CD14-positive monocyte (primary cell): ENCODE data around the gene AMPD1. TPM values are rescaled to one million over a fixed set of nuclear protein-coding genes. Genes with fewer than 3 reads are reported as not detected.

Source experiments
- DNase-seq, 3 donors: peaks; one replicate each; pipeline ENCODE4 v3.0.0-alpha.2; 2011 to 2022
- H2AFZ ChIP-seq: 2 replicates; pipeline ENCODE4 v1.6.0; 2012; ENCODE audit warnings: mild to moderate bottlenecking, low read depth, low read length, inconsistent platforms; ENCODE audit not compliant: insufficient read depth, poor library complexity, severe bottlenecking
- H3K27ac ChIP-seq, 2 donors: 1 replicate in 1 of 2; 2 replicates in 1 of 2; pipeline ENCODE4 v1.5.1; 2012 to 2013; ENCODE audit warnings: low read length in 2 of 2, control low read depth in 1 of 2, inconsistent platforms in 1 of 2, low read depth in 1 of 2, mild to moderate bottlenecking in 1 of 2
- H3K27me3 ChIP-seq, 2 donors: one replicate each; pipeline versions ENCODE4 v1.6.0 to v1.6.1; 2011 to 2013; ENCODE audit warnings: low read length in 2 of 2; ENCODE audit not compliant: control insufficient read depth in 2 of 2, insufficient read depth in 2 of 2
- H3K36me3 ChIP-seq, 2 donors: replicated peaks in 1 of 2; 1 replicate in 1 of 2; 2 replicates in 1 of 2; pipeline versions ENCODE4 v1.5.1 to v1.6.1; 2012 to 2013; ENCODE audit warnings: low read length in 2 of 2, control low read depth in 1 of 2, inconsistent platforms in 1 of 2, mild to moderate bottlenecking in 1 of 2; ENCODE audit not compliant: insufficient read depth in 2 of 2, control insufficient read depth in 1 of 2
- H3K4me1 ChIP-seq, 2 donors: 1 replicate in 1 of 2; 2 replicates in 1 of 2; pipeline versions ENCODE4 v1.5.1 to v1.6.1; 2012 to 2013; ENCODE audit warnings: low read length in 2 of 2, control low read depth in 1 of 2, inconsistent platforms in 1 of 2, mild to moderate bottlenecking in 1 of 2, moderate library complexity in 1 of 2; ENCODE audit not compliant: insufficient read depth in 2 of 2, control insufficient read depth in 1 of 2
- H3K4me2 ChIP-seq: replicated peaks from 2 replicates; pipeline ENCODE3; 2012; ENCODE audit warnings: low read length, moderate library complexity, mild to moderate bottlenecking; ENCODE audit not compliant: poor library complexity, severe bottlenecking; ENCODE audit errors: extremely low read depth
- H3K4me3 ChIP-seq, 3 experiments: fragments of 200-600 bp in 1 of 3; sonication (generic) in 1 of 3; replicated peaks in 1 of 3; 1 replicate in 2 of 3; 2 replicates in 1 of 3; pipeline ENCODE4 v1.5.1; 2011 to 2013; ENCODE audit warnings: low read length in 3 of 3, mild to moderate bottlenecking in 3 of 3, control low read depth in 2 of 3, low read depth in 2 of 3, inconsistent platforms in 1 of 3, moderate library complexity in 1 of 3
- H3K79me2 ChIP-seq: 2 replicates; pipeline ENCODE4 v1.6.0; 2012; ENCODE audit warnings: mild to moderate bottlenecking, control low read depth, inconsistent platforms, low read length, moderate library complexity; ENCODE audit not compliant: insufficient read depth
- H3K9ac ChIP-seq: 2 replicates; pipeline ENCODE4 v1.6.0; 2017; ENCODE audit warnings: low read length, mild to moderate bottlenecking; ENCODE audit not compliant: insufficient read depth, poor library complexity, severe bottlenecking
- H3K9me3 ChIP-seq, 2 donors: replicated peaks in 1 of 2; 1 replicate in 1 of 2; 2 replicates in 1 of 2; pipeline versions ENCODE4 v1.5.1 to v1.6.1; 2012 to 2013; ENCODE audit warnings: low read length in 2 of 2, control low read depth in 1 of 2; ENCODE audit not compliant: control insufficient read depth in 1 of 2, insufficient read depth in 1 of 2
- H4K20me1 ChIP-seq: 2 replicates; pipeline ENCODE4 v1.6.0; 2012; ENCODE audit warnings: mild to moderate bottlenecking, low read length, control low read depth, moderate library complexity; ENCODE audit not compliant: insufficient read depth
- H3K27ac Mint-ChIP-seq, 7 donors: one replicate each; pipeline ENCODE4 v1.8.0; 2020; ENCODE audit warnings: mild to moderate bottlenecking in 7 of 7, mixed read lengths in 7 of 7, moderate library complexity in 6 of 7, inconsistent platforms in 2 of 7
- H3K27me3 Mint-ChIP-seq, 3 donors: one replicate each; pipeline ENCODE4 v1.8.0; 2021 to 2022; ENCODE audit warnings: low read depth in 3 of 3, mild to moderate bottlenecking in 3 of 3, mixed read lengths in 3 of 3, moderate library complexity in 3 of 3, inconsistent platforms in 1 of 3
- H3K36me3 Mint-ChIP-seq, 2 donors: one replicate each; pipeline ENCODE4 v1.8.0; 2020; ENCODE audit warnings: mixed read lengths in 2 of 2, inconsistent platforms in 1 of 2, mild to moderate bottlenecking in 1 of 2
- H3K4me1 Mint-ChIP-seq: one replicate; pipeline ENCODE4 v1.8.0; 2020; ENCODE audit warnings: mild to moderate bottlenecking, mixed read lengths
- H3K4me3 Mint-ChIP-seq, 2 donors: one replicate each; pipeline ENCODE4 v1.8.0; 2020; ENCODE audit warnings: mild to moderate bottlenecking in 2 of 2, mixed read lengths in 2 of 2, moderate library complexity in 1 of 2
- H3K9me3 Mint-ChIP-seq, 7 donors: one replicate each; pipeline ENCODE4 v1.8.0; 2020 to 2022; ENCODE audit warnings: mixed read lengths in 7 of 7, mild to moderate bottlenecking in 6 of 7, moderate library complexity in 6 of 7, inconsistent platforms in 2 of 7
- WGBS: methylation state at CpG from one replicate; pipeline ENCODE4 v1.1.5; 2013; ENCODE audit warnings: missing lambda C conversion rate; ENCODE audit not compliant: insufficient coverage; 5-methylcytosine and 5-hydroxymethylcytosine counted together
- intact Hi-C, 2 donors: fragments of 100-400 bp; cut with micrococcal nuclease; formaldehyde crosslinking; loops; one replicate each; pipeline versions ENCODE4 v1.15.0 to v1.15.1; 2023
- polyA plus RNA-seq, 3 donors: library from polyadenylated mRNA; depleted of rRNA in 1 of 3; unstranded in 2 of 3; stranded (reverse) in 1 of 3; fragments of 300-500 nt in 2 of 3; fragments of >200 nt in 1 of 3; fragmentation: Illumina TruSeq in 2 of 3; gene quantifications; 1 replicate in 2 of 3; 2 replicates in 1 of 3; pipeline ENCODE4 v1.2.3, GENCODE V29; 2012 to 2021
- TF ChIP-seq, protein P1 (sequence below): fragments of 200-600 bp; IDR thresholded peaks from one replicate; pipeline ENCODE4 v1.8.0; 2022; ENCODE audit warnings: antibody characterized with exemption, mild to moderate bottlenecking

The AMPD1 gene
- polyA plus RNA-seq, 3 donors = not detected

DNA sequence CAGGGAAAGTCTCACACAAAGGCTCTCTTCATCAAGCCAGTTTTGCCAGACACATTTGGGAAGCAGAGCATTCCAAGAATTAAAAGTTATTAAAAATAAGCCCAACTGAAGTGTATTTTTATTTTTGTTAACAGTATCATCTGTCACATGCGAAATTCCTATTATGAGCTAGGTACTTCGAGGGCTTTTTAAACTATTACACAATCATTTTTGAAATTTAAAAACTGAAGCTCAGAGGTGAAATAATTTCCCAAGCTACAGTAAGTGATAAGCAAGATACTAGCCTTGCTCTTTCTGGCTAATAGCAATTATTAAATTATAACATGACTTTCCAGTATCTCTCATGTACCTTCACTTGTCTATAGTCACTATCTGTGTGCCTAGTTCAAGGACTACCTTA is 33.2 kb upstream of the AMPD1 start:
- Mint-ChIP-seq H3K4me1 (no peaks in the 10 kb centered on the region), H3K4me3 (no peak overlapping the region), H3K27me3 (no peaks in the 10 kb centered on the region), H3K9me3 (no peaks in the 10 kb centered on the region), H3K36me3 (peaks cover 90 to 98% of the 10 kb centered on the region in 2 donors), H3K27ac (no peak overlapping the region)
- Histone ChIP-seq H4K20me1 (peaks cover 66% of the 10 kb centered on the region), H3K4me1 (no peaks in the 10 kb centered on the region), H3K36me3 (peaks cover 98 to 100% of the 10 kb centered on the region in 2 donors), H3K79me2 (peaks cover 17% of the 10 kb centered on the region), H3K9ac (no peak overlapping the region), H2AFZ (no peak overlapping the region), H3K4me2 (no peak overlapping the region), H3K4me3 (no peak overlapping the region), H3K9me3 (no peaks in the 10 kb centered on the region), H3K27ac (no peak overlapping the region), H3K27me3 (no peaks in the 10 kb centered on the region)
- no peak for DNase-seq
- WGBS = no CpG with 5 or more reads among the region's 2 CpGs
- intact Hi-C loops = no loop called here
- TF ChIP-seq, protein P1, sequence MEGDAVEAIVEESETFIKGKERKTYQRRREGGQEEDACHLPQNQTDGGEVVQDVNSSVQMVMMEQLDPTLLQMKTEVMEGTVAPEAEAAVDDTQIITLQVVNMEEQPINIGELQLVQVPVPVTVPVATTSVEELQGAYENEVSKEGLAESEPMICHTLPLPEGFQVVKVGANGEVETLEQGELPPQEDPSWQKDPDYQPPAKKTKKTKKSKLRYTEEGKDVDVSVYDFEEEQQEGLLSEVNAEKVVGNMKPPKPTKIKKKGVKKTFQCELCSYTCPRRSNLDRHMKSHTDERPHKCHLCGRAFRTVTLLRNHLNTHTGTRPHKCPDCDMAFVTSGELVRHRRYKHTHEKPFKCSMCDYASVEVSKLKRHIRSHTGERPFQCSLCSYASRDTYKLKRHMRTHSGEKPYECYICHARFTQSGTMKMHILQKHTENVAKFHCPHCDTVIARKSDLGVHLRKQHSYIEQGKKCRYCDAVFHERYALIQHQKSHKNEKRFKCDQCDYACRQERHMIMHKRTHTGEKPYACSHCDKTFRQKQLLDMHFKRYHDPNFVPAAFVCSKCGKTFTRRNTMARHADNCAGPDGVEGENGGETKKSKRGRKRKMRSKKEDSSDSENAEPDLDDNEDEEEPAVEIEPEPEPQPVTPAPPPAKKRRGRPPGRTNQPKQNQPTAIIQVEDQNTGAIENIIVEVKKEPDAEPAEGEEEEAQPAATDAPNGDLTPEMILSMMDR = no peak

GRCh38 chr1:114725230-114725629 is 29.9 kb upstream of the AMPD1 start:
- Histone ChIP-seq H3K27ac (peak overlapping the region in 1 of 2 donors; percentile 15), H3K4me3 (no peak overlapping the region), H3K27me3 (no peaks in the 10 kb centered on the region), H3K4me2 (no peak overlapping the region), H3K9ac (no peak overlapping the region), H3K36me3 (peaks cover 99 to 100% of the 10 kb centered on the region in 2 donors), H3K4me1 (no peaks in the 10 kb centered on the region), H4K20me1 (peaks cover 39% of the 10 kb centered on the region), H3K79me2 (peaks cover 15% of the 10 kb centered on the region), H3K9me3 (no peaks in the 10 kb centered on the region), H2AFZ (no peak overlapping the region)
- intact Hi-C loops = no loop called here
- TF ChIP-seq, protein P1 = no peak
- WGBS = 100% methylated on average over 1 of the region's 1 CpG
- peaks cover 85 to 98% of the 10 kb centered on the region in 2 donors for H3K36me3 Mint-ChIP-seq
- DNase-seq = no peak
- no peaks in the 10 kb centered on the region for H3K4me1 Mint-ChIP-seq
- H3K27ac Mint-ChIP-seq = no peak overlapping the region
- no peak overlapping the region for H3K4me3 Mint-ChIP-seq
- no peaks in the 10 kb centered on the region for H3K9me3 Mint-ChIP-seq
- H3K27me3 Mint-ChIP-seq = no peaks in the 10 kb centered on the region
